H9 (cell line): ENCODE measurements around the gene CELSR2. TPM values are rescaled to one million over a fixed set of nuclear protein-coding genes. Genes with fewer than 3 reads are reported as not detected.

Experiments used
- DNase-seq: peaks from one replicate; pipeline ENCODE4 v3.0.0-alpha.2; 2017
- H2AFZ ChIP-seq: one replicate; pipeline ENCODE4 v1.6.1; 2013; ENCODE audit warnings: mild to moderate bottlenecking, low read length, control low read depth, moderate library complexity
- H2AK5ac ChIP-seq: 2 replicates; pipeline ENCODE4 v1.6.1; 2013; ENCODE audit warnings: low read length, control low read depth, mixed read lengths; ENCODE audit not compliant: insufficient read length
- H2BK120ac ChIP-seq: one replicate; pipeline ENCODE4 v1.6.1; 2013; ENCODE audit warnings: low read depth, mild to moderate bottlenecking, low read length, control low read depth, inconsistent platforms; ENCODE audit not compliant: poor library complexity, severe bottlenecking
- H2BK12ac ChIP-seq: 2 replicates; pipeline ENCODE4 v1.6.1; 2013; ENCODE audit warnings: low read length, control low read depth, mixed read lengths, low read depth; ENCODE audit not compliant: insufficient read length
- H2BK15ac ChIP-seq: 2 replicates; pipeline ENCODE4 v1.6.1; 2013; ENCODE audit warnings: low read depth, low read length, control low read depth
- H2BK20ac ChIP-seq: one replicate; pipeline ENCODE4 v1.6.1; 2013; ENCODE audit warnings: low read depth, mild to moderate bottlenecking, low read length, control low read depth, inconsistent platforms; ENCODE audit not compliant: poor library complexity, severe bottlenecking
- H2BK5ac ChIP-seq: 2 replicates; pipeline ENCODE4 v1.6.1; 2013; ENCODE audit warnings: low read length, control low read depth, mixed read lengths; ENCODE audit not compliant: insufficient read length
- H3K14ac ChIP-seq: 2 replicates; pipeline ENCODE4 v1.6.1; 2013; ENCODE audit warnings: low read length, control low read depth; ENCODE audit not compliant: insufficient read depth
- H3K18ac ChIP-seq: 2 replicates; pipeline ENCODE4 v1.6.1; 2013; ENCODE audit warnings: low read depth, mild to moderate bottlenecking, mixed read lengths, low read length, control low read depth; ENCODE audit not compliant: insufficient read length
- H3K23ac ChIP-seq: 2 replicates; pipeline ENCODE4 v1.6.1; 2013; ENCODE audit warnings: low read length, control low read depth, mixed read lengths, low read depth; ENCODE audit not compliant: insufficient read length
- H3K23me2 ChIP-seq: 2 replicates; pipeline ENCODE4 v1.6.1; 2013; ENCODE audit warnings: low read depth, mild to moderate bottlenecking, mixed read lengths, low read length, control low read depth; ENCODE audit not compliant: insufficient read length, poor library complexity, severe bottlenecking
- H3K27ac ChIP-seq: 2 replicates; pipeline ENCODE4 v1.5.1; 2013; ENCODE audit warnings: low read length, control low read depth, mixed read lengths, low read depth; ENCODE audit not compliant: insufficient read length
- H3K27me3 ChIP-seq: 2 replicates; pipeline ENCODE4 v1.6.1; 2013; ENCODE audit warnings: low read length, control low read depth, inconsistent platforms; ENCODE audit not compliant: insufficient read depth
- H3K4ac ChIP-seq: 2 replicates; pipeline ENCODE4 v1.6.1; 2013; ENCODE audit warnings: low read depth, mild to moderate bottlenecking, control low read depth, inconsistent platforms, low read length, moderate library complexity
- H3K4me1 ChIP-seq: 2 replicates; pipeline ENCODE4 v1.6.1; 2013; ENCODE audit warnings: low read length, control low read depth, inconsistent platforms; ENCODE audit not compliant: insufficient read depth
- H3K4me2 ChIP-seq: 2 replicates; pipeline ENCODE4 v1.6.1; 2013; ENCODE audit warnings: low read length, control low read depth, mixed read lengths; ENCODE audit not compliant: insufficient read length, insufficient read depth
- H3K56ac ChIP-seq: 2 replicates; pipeline ENCODE4 v1.6.1; 2013; ENCODE audit warnings: low read depth, mild to moderate bottlenecking, mixed read lengths, low read length, control low read depth; ENCODE audit not compliant: insufficient read length
- H3K79me1 ChIP-seq: 2 replicates; pipeline ENCODE4 v1.6.1; 2013; ENCODE audit warnings: low read depth, mild to moderate bottlenecking, moderate library complexity, low read length, control low read depth, inconsistent platforms; ENCODE audit not compliant: insufficient read depth, poor library complexity, severe bottlenecking
- H3K79me2 ChIP-seq: 2 replicates; pipeline ENCODE4 v1.6.1; 2013; ENCODE audit warnings: low read length, control low read depth, inconsistent platforms; ENCODE audit not compliant: insufficient read depth
- H3K9ac ChIP-seq: 2 replicates; pipeline ENCODE4 v1.6.1; 2013; ENCODE audit warnings: low read length, control low read depth, mixed read lengths; ENCODE audit not compliant: insufficient read length; ENCODE audit errors: extremely low read depth
- H3K9me3 ChIP-seq: one replicate; pipeline ENCODE4 v1.6.1; 2013; ENCODE audit warnings: low read depth, low read length, inconsistent platforms; ENCODE audit not compliant: control insufficient read depth
- H3T11ph ChIP-seq: one replicate; pipeline ENCODE4 v1.6.1; 2013; ENCODE audit warnings: mild to moderate bottlenecking, low read length, control low read depth, inconsistent platforms
- H4K20me1 ChIP-seq: one replicate; pipeline ENCODE4 v1.6.1; 2013; ENCODE audit not compliant: control insufficient read depth, insufficient read length, insufficient read depth
- H4K5ac ChIP-seq: 2 replicates; pipeline ENCODE4 v1.6.1; 2013; ENCODE audit warnings: low read depth, mild to moderate bottlenecking, mixed read lengths, low read length, control low read depth; ENCODE audit not compliant: insufficient read length
- H4K8ac ChIP-seq: replicated peaks from 2 replicates; pipeline ENCODE4 v1.6.1; 2013; ENCODE audit warnings: low read length, control low read depth, mixed read lengths, low read depth; ENCODE audit not compliant: insufficient read length
- H4K91ac ChIP-seq: 2 replicates; pipeline ENCODE4 v1.6.1; 2013; ENCODE audit warnings: low read depth, mild to moderate bottlenecking, moderate library complexity, mixed read lengths, low read length, control low read depth; ENCODE audit not compliant: insufficient read length
- H3K27ac Mint-ChIP-seq, 3 experiments: 2 replicates in 2 of 3; 3 replicates in 1 of 3; pipeline ENCODE4 v1.8.0; 2020 to 2021; ENCODE audit warnings: mixed read lengths in 3 of 3, mild to moderate bottlenecking in 1 of 3, moderate library complexity in 1 of 3
- H3K27me3 Mint-ChIP-seq: 2 replicates; pipeline ENCODE4 v1.8.0; 2021; ENCODE audit warnings: low read depth, mild to moderate bottlenecking, moderate library complexity, mixed read lengths
- H3K36me3 Mint-ChIP-seq, 3 experiments: 2 replicates in 2 of 3; 3 replicates in 1 of 3; pipeline ENCODE4 v1.8.0; 2020 to 2021; ENCODE audit warnings: low read depth in 3 of 3, mixed read lengths in 3 of 3; ENCODE audit not compliant: insufficient read depth in 1 of 3
- H3K4me1 Mint-ChIP-seq, 2 experiments: 2 replicates each; pipeline ENCODE4 v1.8.0; 2020; ENCODE audit warnings: mixed read lengths in 2 of 2
- H3K4me3 Mint-ChIP-seq, 2 experiments: 2 replicates in 1 of 2; 3 replicates in 1 of 2; pipeline ENCODE4 v1.8.0; 2020 to 2021; ENCODE audit warnings: mild to moderate bottlenecking in 2 of 2, mixed read lengths in 2 of 2, moderate library complexity in 1 of 2
- H3K9me3 Mint-ChIP-seq, 2 experiments: 2 replicates in 1 of 2; 3 replicates in 1 of 2; pipeline ENCODE4 v1.8.0; 2020; ENCODE audit warnings: mild to moderate bottlenecking in 2 of 2, mixed read lengths in 2 of 2, moderate library complexity in 1 of 2
- CTCF ChIP-seq: fragments of 200-600 bp; sonication (generic); conservative IDR thresholded peaks from 3 replicates; pipeline ENCODE4 v1.8.0; 2021; ENCODE audit warnings: antibody characterized with exemption, mild to moderate bottlenecking
- WGBS: extraction: QIAGEN DNeasy Blood & Tissue Kit; methylation state at CpG from one replicate; pipeline ENCODE4 v1.1.7; 2013; ENCODE audit warnings: missing lambda C conversion rate, low lambda C conversion rate, mixed read lengths; ENCODE audit not compliant: insufficient read length; ENCODE audit errors: extremely low coverage; 5-methylcytosine and 5-hydroxymethylcytosine counted together
- total RNA-seq: library from RNA; stranded (reverse); gene quantifications from 2 replicates; pipeline ENCODE4 v1.2.1, GENCODE V29; 2021

CELSR2 gene
- total RNA-seq, 1 experiment from 2014 or later: 29.2 TPM

DNA sequence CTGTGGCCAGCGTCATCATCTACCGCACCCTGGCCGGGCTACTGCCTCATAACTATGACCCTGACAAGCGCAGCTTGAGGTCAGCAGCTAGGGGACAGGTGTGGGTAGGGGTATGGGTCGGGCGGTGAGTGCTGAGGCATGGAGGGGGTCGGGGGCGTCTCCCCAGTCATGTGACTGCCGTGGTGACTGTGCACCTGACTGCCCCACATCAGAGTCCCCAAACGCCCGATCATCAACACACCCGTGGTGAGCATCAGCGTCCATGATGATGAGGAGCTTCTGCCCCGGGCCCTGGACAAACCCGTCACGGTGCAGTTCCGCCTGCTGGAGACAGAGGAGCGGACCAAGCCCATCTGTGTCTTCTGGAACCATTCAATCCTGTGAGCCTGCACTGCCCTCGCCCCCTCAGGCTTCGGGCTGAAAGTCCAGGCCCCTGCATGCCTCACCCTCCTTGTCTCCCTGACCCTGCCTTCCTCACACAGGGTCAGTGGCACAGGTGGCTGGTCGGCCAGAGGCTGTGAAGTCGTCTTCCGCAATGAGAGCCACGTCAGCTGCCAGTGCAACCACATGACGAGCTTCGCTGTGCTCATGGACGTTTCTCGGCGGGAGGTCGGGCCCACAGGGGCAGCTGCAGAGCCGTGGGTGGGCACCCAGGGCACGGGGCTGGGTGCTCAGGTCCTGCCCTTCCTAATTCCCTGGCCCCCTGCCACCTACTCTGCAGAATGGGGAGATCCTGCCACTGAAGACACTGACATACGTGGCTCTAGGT, 20.1 kb downstream of the CELSR2 start:
- Histone ChIP-seq H4K5ac (no peak overlapping the region), H4K20me1 (no peaks in the 10 kb centered on the region), H3T11ph (no peak overlapping the region), H3K79me2 (no peaks in the 10 kb centered on the region), H3K18ac (no peak overlapping the region), H3K27me3 (no peaks in the 10 kb centered on the region), H2BK15ac (no peak overlapping the region), H2BK120ac (no peak overlapping the region), H2BK5ac (no peak overlapping the region), H3K4me1 (no peaks in the 10 kb centered on the region), H3K14ac (no peak overlapping the region), H3K9me3 (no peaks in the 10 kb centered on the region), H4K8ac (no peak overlapping the region), H3K27ac (no peak overlapping the region), H4K91ac (no peak overlapping the region), H3K4ac (no peak overlapping the region), H2BK20ac (no peak overlapping the region), H3K79me1 (no peaks in the 10 kb centered on the region), H3K23ac (no peak overlapping the region), H2AFZ (no peak overlapping the region), H2BK12ac (no peak overlapping the region), H2AK5ac (no peak overlapping the region), H3K9ac (no peak overlapping the region), H3K23me2 (no peaks in the 10 kb centered on the region), H3K56ac (no peak overlapping the region), H3K4me2 (no peak overlapping the region)
- Mint-ChIP-seq H3K36me3 (peaks cover 9 to 58% (median 48%) of the 10 kb centered on the region in 3 experiments; a peak in 6 of 7 replicates), H3K9me3 (no peaks in the 10 kb centered on the region; a peak in 1 of 5 replicates), H3K4me1 (peaks cover 7% of the 10 kb centered on the region in 2 experiments), H3K4me3 (no peak overlapping the region), H3K27ac (no peak overlapping the region; a peak in 1 of 7 replicates), H3K27me3 (no peaks in the 10 kb centered on the region)
- DNase-seq: no peak
- no CpG with 5 or more reads among the region's 33 CpGs for WGBS
- no peak for TF ChIP-seq CTCF
